AG20443 (cell line): ENCODE measurements around the gene CORIN.
"Not testable (repeated sequence)": the region's sequence is repeated elsewhere in the genome, so short reads cannot be mapped to it uniquely, and the experiment has no call there.

ENCODE experiments used
- DNase-seq: peaks from one replicate; pipeline ENCODE4 v3.0.0; 2012; ENCODE audit warnings: low spot score, mixed read lengths

Gene CORIN

GRCh38 chr4:47767956-47768355 lies 69.9 kb downstream of the CORIN start:
- DNase-seq, result not testable (repeated sequence)

- no peak for DNase-seq
These were observed 74.6 kb downstream of the CORIN start for GRCh38 chr4:47763279-47763678.

GRCh38 chr4:47762376-47763266 lies 75.2 kb downstream of the CORIN start:
- DNase-seq, result no peak

GRCh38 chr4:47753316-47753715 lies 84.6 kb downstream of the CORIN start:
- DNase-seq, result not testable (repeated sequence)

- no peak for DNase-seq
These were observed 85.7 kb downstream of the CORIN start for GRCh38 chr4:47752214-47752613.

GRCh38 chr4:47750788-47751187 lies 87.1 kb downstream of the CORIN start:
- no peak for DNase-seq

- DNase-seq, result no peak
These were observed 88.0 kb downstream of the CORIN start for GRCh38 chr4:47749858-47750257.

- DNase-seq, result no peak
These were observed 88.8 kb downstream of the CORIN start for GRCh38 chr4:47749060-47749459.

- DNase-seq, result no peak
These were observed 89.9 kb downstream of the CORIN start for GRCh38 chr4:47747846-47748494.

GRCh38 chr4:47747211-47747610 lies 90.7 kb downstream of the CORIN start:
- DNase-seq, result no peak

GRCh38 chr4:47746122-47746521 lies 91.7 kb downstream of the CORIN start:
- no peak for DNase-seq

- DNase-seq, result no peak
These were observed 93.0 kb downstream of the CORIN start for GRCh38 chr4:47744843-47745382.

- DNase-seq, result no peak
These were observed 93.6 kb downstream of the CORIN start for GRCh38 chr4:47744253-47744652.

- no peak for DNase-seq
These were observed 96.7 kb downstream of the CORIN start for GRCh38 chr4:47741200-47741599.

GRCh38 chr4:47737326-47737725 lies 100.5 kb downstream of the CORIN start:
- no peak for DNase-seq

- DNase-seq, result no peak
These were observed 101.3 kb downstream of the CORIN start for GRCh38 chr4:47736555-47736954.

GRCh38 chr4:47736146-47736545 lies 101.7 kb downstream of the CORIN start:
- DNase-seq, result no peak

GRCh38 chr4:47733302-47734175 lies 104.3 kb downstream of the CORIN start:
- no peak for DNase-seq

GRCh38 chr4:47731182-47731581 lies 106.7 kb downstream of the CORIN start:
- no peak for DNase-seq

- no peak for DNase-seq
These were observed 108.7 kb downstream of the CORIN start for GRCh38 chr4:47729131-47729680.

- DNase-seq, result no peak
These were observed 115.8 kb downstream of the CORIN start for GRCh38 chr4:47721892-47722575.
